Hindlimb muscle (tissue), 1 donor: ENCODE data around the gene MYO15B. TPM values are rescaled to one million over a fixed set of nuclear protein-coding genes. Genes with fewer than 3 reads are reported as not detected.
"Not testable (repeated sequence)": the region's sequence is repeated elsewhere in the genome, so short reads cannot be mapped to it uniquely, and the experiment has no call there.

Experiments used
- DNase-seq: peaks from one replicate; pipeline ENCODE4 v3.0.0-alpha.2; 2013
- polyA plus RNA-seq: library from polyadenylated mRNA; unstranded; fragments of 120-200 nt; gene quantifications from one replicate; pipeline ENCODE4 v1.2.1, GENCODE V29; 2013; ENCODE audit not compliant: insufficient read length

Gene MYO15B
- polyA plus RNA-seq, 1 donor = 145 TPM

GRCh38 chr17:75576661-75577060, 10.9 kb upstream of the MYO15B start:
- DNase-seq = no peak

GRCh38 chr17:75581121-75581725, 6.4 kb upstream of the MYO15B start:
- DNase-seq = not testable (repeated sequence)

- not testable (repeated sequence) for DNase-seq
Observed at GRCh38 chr17:75583197-75583596, 4.4 kb upstream of the MYO15B start.

GRCh38 chr17:75584849-75585175, 2.8 kb upstream of the MYO15B start:
- no peak for DNase-seq

- DNase-seq = peak; percentile 52
Observed at GRCh38 chr17:75588596-75589011, 1.0 kb downstream of the MYO15B start.

GRCh38 chr17:75589012-75589918, 1.7 kb downstream of the MYO15B start:
- DNase-seq = peak; percentile 92

GRCh38 chr17:75589919-75590303, 2.3 kb downstream of the MYO15B start:
- no peak for DNase-seq

- no peak for DNase-seq
Observed at GRCh38 chr17:75590314-75590761, 2.7 kb downstream of the MYO15B start.

GRCh38 chr17:75590849-75591721, 3.5 kb downstream of the MYO15B start:
- DNase-seq = no peak

GRCh38 chr17:75591722-75592302, 4.2 kb downstream of the MYO15B start:
- DNase-seq = no peak

- DNase-seq = no peak
Observed at GRCh38 chr17:75592348-75593020, 4.9 kb downstream of the MYO15B start.

- not testable (repeated sequence) for DNase-seq
Observed at GRCh38 chr17:75593430-75593829, 5.8 kb downstream of the MYO15B start.

- no peak for DNase-seq
Observed at GRCh38 chr17:75594499-75595283, 7.1 kb downstream of the MYO15B start.

GRCh38 chr17:75595284-75595919, 7.8 kb downstream of the MYO15B start:
- DNase-seq = no peak

GRCh38 chr17:75595920-75596313, 8.3 kb downstream of the MYO15B start:
- no peak for DNase-seq

- DNase-seq = no peak
Observed at GRCh38 chr17:75596320-75597087, 8.9 kb downstream of the MYO15B start.

- no peak for DNase-seq
Observed at GRCh38 chr17:75601057-75601987, 13.7 kb downstream of the MYO15B start.

GRCh38 chr17:75602644-75603043, 15.0 kb downstream of the MYO15B start:
- DNase-seq = no peak

GRCh38 chr17:75603123-75603522, 15.5 kb downstream of the MYO15B start:
- DNase-seq = no peak
